GM21717 (cell line): Measurements from ENCODE around the gene LEMD1.
"Not testable (repeated sequence)": the region's sequence is repeated elsewhere in the genome, so short reads cannot be mapped to it uniquely, and the experiment has no call there.

Source experiments
- ATAC-seq: cut with Tn5 transposase; IDR thresholded peaks from one replicate; pipeline ENCODE4 v1.9.1; 2021; ENCODE audit warnings: mild to moderate bottlenecking, moderate library complexity; ENCODE audit not compliant: unreplicated experiment

The LEMD1 gene

GRCh38 chr1:205447457-205448341 lies 25.8 kb upstream of the LEMD1 start:
- no peak for ATAC-seq

GRCh38 chr1:205446828-205447227 lies 25.0 kb upstream of the LEMD1 start:
- ATAC-seq = no peak

GRCh38 chr1:205445646-205445935 lies 23.7 kb upstream of the LEMD1 start:
- ATAC-seq = no peak

- ATAC-seq = no peak
Observed at GRCh38 chr1:205444931-205445645, 23.2 kb upstream of the LEMD1 start.

- ATAC-seq = no peak
Observed at GRCh38 chr1:205444300-205444930, 22.6 kb upstream of the LEMD1 start.

DNA sequence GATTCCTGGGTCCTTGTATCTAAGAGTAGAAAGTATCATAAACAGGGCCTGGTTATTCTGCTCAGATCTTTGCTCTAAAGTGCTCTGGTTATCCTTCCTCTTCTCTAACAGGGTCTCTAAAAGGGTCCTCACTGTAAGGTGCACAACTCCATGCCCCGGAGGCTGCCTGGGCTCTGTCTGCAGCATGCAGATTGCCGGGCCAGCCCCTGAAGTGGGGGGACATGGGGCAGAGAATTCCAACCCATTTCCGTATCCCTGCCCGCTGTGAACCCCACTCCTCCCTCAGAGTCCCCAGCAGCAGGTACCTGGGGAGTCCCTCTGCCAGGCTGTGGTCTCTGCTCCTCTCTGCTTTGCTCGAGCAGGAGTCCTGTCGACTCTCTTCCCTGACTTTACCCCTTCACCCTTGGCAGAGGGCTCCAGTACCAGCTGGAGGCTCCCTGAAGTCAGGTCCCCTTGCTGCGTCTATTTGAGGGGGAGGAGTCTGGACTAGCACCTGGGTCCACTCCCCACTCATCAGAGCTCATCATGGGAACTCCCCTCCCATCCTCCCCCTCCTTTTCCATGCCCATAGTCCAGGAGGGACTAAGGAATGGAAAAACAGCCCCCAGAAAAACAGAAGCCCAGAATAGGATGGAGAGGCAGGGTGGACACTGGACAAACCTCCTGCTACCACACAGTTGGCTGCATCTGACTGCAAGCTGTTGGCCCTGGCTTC lies 21.9 kb upstream of the LEMD1 start:
- ATAC-seq = no peak

GRCh38 chr1:205442051-205442725 lies 20.3 kb upstream of the LEMD1 start:
- no peak for ATAC-seq

DNA sequence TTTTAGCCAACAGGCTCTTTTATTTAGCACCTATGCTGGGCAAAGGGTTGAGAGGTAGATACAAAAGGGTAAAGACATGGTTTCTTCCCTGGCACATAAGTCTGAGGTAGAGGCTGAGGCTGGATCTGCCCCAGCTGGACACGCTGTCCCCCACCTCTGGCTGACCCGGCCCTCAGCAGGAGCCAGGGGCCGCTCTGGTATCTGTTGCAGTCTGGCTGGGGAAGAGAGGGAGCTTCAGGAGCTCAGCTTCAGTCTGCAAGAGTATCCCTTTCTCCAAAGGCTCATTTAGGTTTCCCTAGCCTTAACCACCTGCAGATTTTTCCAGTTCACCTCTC lies 19.8 kb upstream of the LEMD1 start:
- no peak for ATAC-seq

DNA sequence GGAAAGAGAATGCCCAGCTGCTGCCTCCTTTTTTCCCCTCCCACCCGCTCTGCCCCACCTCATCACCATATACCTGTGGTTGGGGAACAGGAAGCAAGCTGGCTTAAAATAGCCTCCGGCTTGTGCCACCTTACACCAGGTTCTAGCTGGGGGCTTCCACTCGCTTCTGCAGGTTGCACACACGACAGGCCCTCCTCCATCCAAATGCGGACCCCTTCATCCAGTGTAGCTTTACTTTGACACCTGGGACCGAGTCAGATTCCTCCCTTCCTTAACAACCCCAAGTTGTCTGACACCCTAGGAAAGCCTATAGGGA lies 19.4 kb upstream of the LEMD1 start:
- ATAC-seq = no peak

DNA sequence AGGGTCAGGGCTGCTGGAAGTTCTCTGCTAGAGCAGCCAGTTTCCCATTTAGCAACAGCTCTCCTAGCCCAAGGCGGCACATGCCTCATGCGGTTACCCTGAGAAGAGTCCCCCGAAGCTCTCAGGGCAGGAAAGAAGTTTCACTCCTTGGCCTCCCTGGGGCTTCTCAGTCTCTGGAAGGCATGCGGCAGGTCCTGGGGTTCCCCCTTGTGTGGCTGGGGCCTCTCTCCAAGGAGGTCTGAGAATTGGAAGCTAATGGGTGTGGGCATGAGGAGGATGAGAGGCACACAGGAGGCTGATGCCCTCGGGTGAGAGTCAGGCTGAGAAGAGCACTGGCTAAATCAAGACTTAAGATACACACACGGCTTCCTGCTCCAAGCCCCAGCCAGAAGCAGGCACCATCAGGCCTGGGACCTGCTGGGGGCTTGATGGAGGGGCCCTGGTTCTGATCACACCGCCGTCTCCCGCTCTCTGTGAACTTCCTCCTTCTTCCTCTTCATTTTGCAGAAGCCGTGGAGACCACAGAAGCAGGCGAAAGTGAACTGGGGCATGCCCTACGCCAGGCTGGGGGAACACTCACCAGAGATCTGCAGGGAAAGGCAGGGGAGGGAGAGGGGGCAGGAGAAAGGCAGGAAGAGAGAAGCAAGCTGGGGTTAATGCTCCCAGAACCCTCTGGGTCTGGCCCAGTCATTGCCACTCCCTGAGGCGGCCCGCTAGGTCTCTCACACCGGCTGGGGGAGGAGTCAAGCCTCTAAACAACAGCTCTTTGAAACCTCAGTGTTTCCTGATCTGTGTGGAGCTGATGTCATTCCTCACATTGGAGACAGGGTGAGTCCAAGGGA lies 18.8 kb upstream of the LEMD1 start:
- no peak for ATAC-seq

DNA sequence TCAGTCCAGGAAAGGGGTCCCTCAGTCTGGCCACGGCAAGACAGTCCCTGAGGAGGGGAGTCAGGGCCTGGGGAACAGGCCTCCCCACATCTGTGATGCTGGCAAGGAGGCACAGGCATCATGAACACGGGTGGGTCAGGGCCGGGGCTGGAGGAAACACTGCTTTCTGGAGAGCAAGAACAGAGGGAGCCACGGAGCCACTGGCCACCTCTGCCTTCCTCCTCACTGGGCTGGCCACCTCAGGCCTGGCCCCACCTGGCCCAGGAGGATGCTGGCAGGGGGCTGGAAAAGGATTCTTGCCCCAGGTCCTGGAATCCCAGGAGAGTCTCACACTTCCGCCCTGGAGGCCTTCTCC lies 18.2 kb upstream of the LEMD1 start:
- no peak for ATAC-seq

DNA sequence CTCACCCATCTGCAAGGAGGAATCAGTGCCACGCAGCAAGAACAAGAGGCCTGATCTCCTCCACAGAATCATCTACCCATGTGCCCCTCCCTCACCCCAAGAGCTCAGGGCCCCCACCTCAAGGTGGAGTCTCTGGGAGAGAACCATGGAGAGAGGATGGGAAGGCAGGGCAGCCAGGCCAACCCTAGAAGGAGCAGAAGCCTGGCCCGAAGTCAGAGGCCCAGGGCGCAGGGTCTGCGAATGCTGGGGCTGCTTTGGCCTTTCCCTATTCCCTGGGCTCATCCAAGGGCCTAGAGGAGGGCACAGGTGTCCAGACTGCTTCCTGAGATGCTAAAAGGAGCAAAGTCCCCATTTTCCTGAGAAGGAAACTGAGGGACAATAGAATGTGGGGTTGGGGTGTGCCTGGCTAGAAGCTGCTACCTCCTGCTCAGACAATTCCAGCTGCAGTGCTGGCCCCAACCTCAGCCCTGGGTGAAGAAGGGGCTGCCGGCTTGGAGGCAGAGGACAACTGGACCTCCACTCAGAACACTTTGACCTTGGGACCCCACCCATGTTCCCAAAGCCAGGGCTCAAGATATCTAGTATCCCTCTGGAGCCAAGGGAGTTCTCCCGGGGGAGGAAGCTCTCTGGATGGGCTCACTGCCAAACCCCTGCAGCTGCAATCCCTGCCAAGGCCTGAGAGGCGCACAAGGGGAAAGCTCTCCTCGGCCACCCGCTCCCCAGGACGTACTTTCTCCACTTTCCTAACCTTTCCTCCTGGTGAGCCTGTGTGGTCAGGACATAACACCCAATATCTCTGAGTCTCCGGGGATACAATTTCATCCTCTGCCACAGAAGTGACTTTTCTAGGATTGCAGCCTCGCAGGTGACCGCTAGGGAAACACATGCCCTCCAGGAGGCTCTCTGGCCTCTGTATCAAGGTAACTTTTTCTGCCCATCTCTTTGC lies 16.6 kb upstream of the LEMD1 start:
- no peak for ATAC-seq

- ATAC-seq = no peak
Observed at GRCh38 chr1:205437570-205437969, 15.7 kb upstream of the LEMD1 start.

GRCh38 chr1:205436776-205437410 lies 15.0 kb upstream of the LEMD1 start:
- ATAC-seq = no peak

GRCh38 chr1:205435578-205436573 lies 14.0 kb upstream of the LEMD1 start:
- ATAC-seq = no peak

- ATAC-seq = no peak
Observed at GRCh38 chr1:205434738-205435137, 12.9 kb upstream of the LEMD1 start.

- not testable (repeated sequence) for ATAC-seq
Observed at GRCh38 chr1:205432692-205433091, 10.8 kb upstream of the LEMD1 start.
